VCaP (cell line): Measurements from ENCODE around the gene HNRNPA2B1.
"Not testable (repeated sequence)": the region's sequence is repeated elsewhere in the genome, so short reads cannot be mapped to it uniquely, and the experiment has no call there.

Experiments used
- H3K27ac ChIP-seq: fragments of 450-650 bp; 2 replicates; pipeline ENCODE4 v1.5.1; 2017
- CTCF ChIP-seq: fragments of 450-650 bp; conservative IDR thresholded peaks from 2 replicates; pipeline ENCODE4 v1.5.1; 2017; ENCODE audit warnings: mild to moderate bottlenecking, moderate library complexity

The HNRNPA2B1 gene

GRCh38 chr7:26170663-26171062 lies 29.9 kb downstream of the HNRNPA2B1 start:
- no peak overlapping the region for H3K27ac ChIP-seq
- no peak for TF ChIP-seq CTCF

GRCh38 chr7:26169271-26169670 lies 31.3 kb downstream of the HNRNPA2B1 start:
- no peak overlapping the region; the same call in 1 of the 2 replicates for H3K27ac ChIP-seq
- no peak for TF ChIP-seq CTCF

- TF ChIP-seq CTCF: no peak
- H3K27ac ChIP-seq: peak overlapping the region; percentile 85; the same call in 1 of the 2 replicates
Measured at GRCh38 chr7:26168458-26169023, 32.0 kb downstream of the HNRNPA2B1 start.

GRCh38 chr7:26167303-26167934 lies 33.1 kb downstream of the HNRNPA2B1 start:
- TF ChIP-seq CTCF: no peak
- H3K27ac ChIP-seq: peak overlapping the region; percentile 85

GRCh38 chr7:26166684-26167266 lies 33.8 kb downstream of the HNRNPA2B1 start:
- TF ChIP-seq CTCF: no peak
- H3K27ac ChIP-seq: peak overlapping the region; percentile 85

- no peak for TF ChIP-seq CTCF
- H3K27ac ChIP-seq: peak overlapping the region; percentile 85
Measured at GRCh38 chr7:26165950-26166683, 34.4 kb downstream of the HNRNPA2B1 start.

- not testable (repeated sequence) for H3K27ac ChIP-seq
Measured at GRCh38 chr7:26163804-26164203, 36.7 kb downstream of the HNRNPA2B1 start.
